HL-60 (cell line): Measurements from ENCODE around the gene CRELD2.

ENCODE experiments used
- DNase-seq, 2 experiments: peaks; one replicate each; pipeline ENCODE4 v3.0.0-alpha.2; 2010 to 2020; ENCODE audit warnings: low read depth in 1 of 2, low spot score in 1 of 2
- H3K27ac ChIP-seq: fragments of 250-450 bp; sonication (Bioruptor Pico); replicated peaks from 2 replicates; pipeline ENCODE4 v1.5.1; 2020; ENCODE audit warnings: mild to moderate bottlenecking, moderate library complexity
- H3K27me3 ChIP-seq: fragments of 250-450 bp; sonication (Bioruptor Pico); 2 replicates; pipeline ENCODE4 v1.5.1; 2021; ENCODE audit warnings: mild to moderate bottlenecking, moderate library complexity; ENCODE audit not compliant: insufficient read depth, poor library complexity, severe bottlenecking
- H3K4me3 ChIP-seq: replicated peaks from 2 replicates; pipeline ENCODE4 v1.5.1; 2011; ENCODE audit warnings: mild to moderate bottlenecking, control low read depth, low read length; ENCODE audit not compliant: insufficient read depth
- GABPA ChIP-seq: IDR thresholded peaks from 2 replicates; pipeline ENCODE4 v1.6.1; 2012; ENCODE audit warnings: low read depth
- POLR2AphosphoS5 ChIP-seq: IDR thresholded peaks from 2 replicates; pipeline ENCODE4 v1.6.1; 2012; ENCODE audit warnings: low read depth
- SPI1 ChIP-seq: IDR thresholded peaks from 2 replicates; pipeline ENCODE4 v1.6.1; 2012; ENCODE audit warnings: low read depth, mild to moderate bottlenecking, borderline replicate concordance
- TF ChIP-seq, protein P1 (sequence below): IDR thresholded peaks from one replicate; pipeline ENCODE4 v1.5.1; 2011; ENCODE audit warnings: low read length, control low read depth, inconsistent platforms; ENCODE audit not compliant: insufficient read depth
- TF ChIP-seq, protein P2 (sequence below): IDR thresholded peaks from 2 replicates; pipeline ENCODE4 v1.6.1; 2012; ENCODE audit warnings: low read depth; ENCODE audit not compliant: insufficient replicate concordance

CRELD2 gene

DNA sequence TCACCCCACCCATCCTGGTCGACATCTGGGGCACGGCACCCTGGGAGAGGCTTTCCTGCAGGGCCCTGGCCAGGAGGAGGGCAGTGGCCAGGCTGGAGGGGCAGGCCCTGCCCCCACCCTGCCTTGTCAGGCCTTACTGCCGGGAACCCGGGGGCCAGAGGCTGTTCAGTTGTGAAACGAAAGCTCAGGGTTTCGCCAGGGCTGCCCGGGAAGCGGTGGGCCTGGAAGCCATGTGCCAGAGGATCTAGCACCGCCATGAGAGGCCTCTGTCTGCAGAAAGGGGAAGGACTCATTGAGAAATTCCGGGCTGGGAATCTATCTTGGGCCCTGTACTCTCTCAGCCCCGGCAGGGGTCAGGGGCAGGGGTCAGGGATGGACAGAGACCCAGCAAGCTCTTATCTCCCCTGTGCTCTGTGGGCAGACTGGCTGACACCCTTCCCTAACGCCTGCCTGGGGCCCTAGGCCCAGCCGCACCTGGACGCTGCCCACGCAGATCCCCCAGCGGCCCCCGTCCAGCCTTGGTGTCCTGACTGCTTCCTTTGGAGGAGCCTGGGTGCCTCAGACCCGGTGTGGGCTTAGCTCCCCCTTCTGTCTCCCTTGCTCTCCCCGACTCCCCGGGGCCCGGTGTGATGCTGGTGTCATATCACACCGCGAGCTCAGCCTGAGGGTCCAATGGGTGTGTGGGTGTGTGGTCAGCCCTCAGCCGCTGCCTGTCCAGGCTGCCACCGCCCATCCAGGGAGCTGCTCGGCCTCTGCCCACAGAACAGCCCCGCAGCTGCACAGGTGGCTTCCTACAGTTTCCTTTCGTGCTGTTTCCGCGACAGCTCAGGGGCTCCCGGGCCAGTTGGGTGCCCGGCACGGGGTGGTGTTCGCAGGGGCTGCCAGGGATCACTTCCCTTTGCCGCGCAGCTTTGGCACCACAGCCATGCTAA lies 48.6 kb downstream of the CRELD2 start:
- H3K27ac ChIP-seq, result peak overlapping the region; percentile 76
- TF ChIP-seq GABPA (no peak), POLR2AphosphoS5 (0 out of 2 replicates have a peak, but pooled peaks have one; percentile 11), SPI1 (peak; percentile 53; the same call in 1 of the 2 replicates)
- TF ChIP-seq, protein P1, sequence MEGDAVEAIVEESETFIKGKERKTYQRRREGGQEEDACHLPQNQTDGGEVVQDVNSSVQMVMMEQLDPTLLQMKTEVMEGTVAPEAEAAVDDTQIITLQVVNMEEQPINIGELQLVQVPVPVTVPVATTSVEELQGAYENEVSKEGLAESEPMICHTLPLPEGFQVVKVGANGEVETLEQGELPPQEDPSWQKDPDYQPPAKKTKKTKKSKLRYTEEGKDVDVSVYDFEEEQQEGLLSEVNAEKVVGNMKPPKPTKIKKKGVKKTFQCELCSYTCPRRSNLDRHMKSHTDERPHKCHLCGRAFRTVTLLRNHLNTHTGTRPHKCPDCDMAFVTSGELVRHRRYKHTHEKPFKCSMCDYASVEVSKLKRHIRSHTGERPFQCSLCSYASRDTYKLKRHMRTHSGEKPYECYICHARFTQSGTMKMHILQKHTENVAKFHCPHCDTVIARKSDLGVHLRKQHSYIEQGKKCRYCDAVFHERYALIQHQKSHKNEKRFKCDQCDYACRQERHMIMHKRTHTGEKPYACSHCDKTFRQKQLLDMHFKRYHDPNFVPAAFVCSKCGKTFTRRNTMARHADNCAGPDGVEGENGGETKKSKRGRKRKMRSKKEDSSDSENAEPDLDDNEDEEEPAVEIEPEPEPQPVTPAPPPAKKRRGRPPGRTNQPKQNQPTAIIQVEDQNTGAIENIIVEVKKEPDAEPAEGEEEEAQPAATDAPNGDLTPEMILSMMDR, result no peak
- TF ChIP-seq, protein P2, sequence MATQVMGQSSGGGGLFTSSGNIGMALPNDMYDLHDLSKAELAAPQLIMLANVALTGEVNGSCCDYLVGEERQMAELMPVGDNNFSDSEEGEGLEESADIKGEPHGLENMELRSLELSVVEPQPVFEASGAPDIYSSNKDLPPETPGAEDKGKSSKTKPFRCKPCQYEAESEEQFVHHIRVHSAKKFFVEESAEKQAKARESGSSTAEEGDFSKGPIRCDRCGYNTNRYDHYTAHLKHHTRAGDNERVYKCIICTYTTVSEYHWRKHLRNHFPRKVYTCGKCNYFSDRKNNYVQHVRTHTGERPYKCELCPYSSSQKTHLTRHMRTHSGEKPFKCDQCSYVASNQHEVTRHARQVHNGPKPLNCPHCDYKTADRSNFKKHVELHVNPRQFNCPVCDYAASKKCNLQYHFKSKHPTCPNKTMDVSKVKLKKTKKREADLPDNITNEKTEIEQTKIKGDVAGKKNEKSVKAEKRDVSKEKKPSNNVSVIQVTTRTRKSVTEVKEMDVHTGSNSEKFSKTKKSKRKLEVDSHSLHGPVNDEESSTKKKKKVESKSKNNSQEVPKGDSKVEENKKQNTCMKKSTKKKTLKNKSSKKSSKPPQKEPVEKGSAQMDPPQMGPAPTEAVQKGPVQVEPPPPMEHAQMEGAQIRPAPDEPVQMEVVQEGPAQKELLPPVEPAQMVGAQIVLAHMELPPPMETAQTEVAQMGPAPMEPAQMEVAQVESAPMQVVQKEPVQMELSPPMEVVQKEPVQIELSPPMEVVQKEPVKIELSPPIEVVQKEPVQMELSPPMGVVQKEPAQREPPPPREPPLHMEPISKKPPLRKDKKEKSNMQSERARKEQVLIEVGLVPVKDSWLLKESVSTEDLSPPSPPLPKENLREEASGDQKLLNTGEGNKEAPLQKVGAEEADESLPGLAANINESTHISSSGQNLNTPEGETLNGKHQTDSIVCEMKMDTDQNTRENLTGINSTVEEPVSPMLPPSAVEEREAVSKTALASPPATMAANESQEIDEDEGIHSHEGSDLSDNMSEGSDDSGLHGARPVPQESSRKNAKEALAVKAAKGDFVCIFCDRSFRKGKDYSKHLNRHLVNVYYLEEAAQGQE, result no peak
- no peak overlapping the region for H3K4me3 ChIP-seq
- DNase-seq, result peak; percentile 76 to 88
- H3K27me3 ChIP-seq, result no peaks in the 10 kb centered on the region

DNA sequence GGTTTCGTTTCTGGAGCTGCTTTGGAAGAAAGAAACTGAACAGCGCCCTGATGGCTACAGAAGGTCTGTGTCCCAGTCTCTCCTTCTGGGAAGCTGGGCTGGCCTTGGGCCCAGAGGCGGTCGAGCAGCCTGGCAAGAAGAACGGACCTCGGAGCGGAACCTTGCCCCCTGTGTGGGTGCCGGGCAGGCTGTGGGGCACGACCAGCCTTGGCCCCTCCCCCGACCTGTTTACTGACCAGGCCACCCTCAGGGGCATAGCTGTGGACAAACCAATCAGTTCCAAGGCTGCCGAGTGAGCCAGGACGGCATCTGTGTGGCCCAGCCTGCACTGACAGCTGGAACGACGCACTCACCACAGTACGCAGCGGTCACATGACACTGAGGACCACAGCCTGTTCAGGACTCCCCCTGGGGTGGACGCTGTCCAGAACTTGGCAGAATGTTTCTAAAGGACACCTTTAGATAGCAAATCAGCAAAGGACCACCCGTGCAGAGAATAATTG lies 49.3 kb downstream of the CRELD2 start:
- no peak for DNase-seq
- Histone ChIP-seq H3K4me3 (no peak overlapping the region), H3K27me3 (no peaks in the 10 kb centered on the region), H3K27ac (peak overlapping the region; percentile 76)
- no peak for TF ChIP-seq POLR2AphosphoS5

DNA sequence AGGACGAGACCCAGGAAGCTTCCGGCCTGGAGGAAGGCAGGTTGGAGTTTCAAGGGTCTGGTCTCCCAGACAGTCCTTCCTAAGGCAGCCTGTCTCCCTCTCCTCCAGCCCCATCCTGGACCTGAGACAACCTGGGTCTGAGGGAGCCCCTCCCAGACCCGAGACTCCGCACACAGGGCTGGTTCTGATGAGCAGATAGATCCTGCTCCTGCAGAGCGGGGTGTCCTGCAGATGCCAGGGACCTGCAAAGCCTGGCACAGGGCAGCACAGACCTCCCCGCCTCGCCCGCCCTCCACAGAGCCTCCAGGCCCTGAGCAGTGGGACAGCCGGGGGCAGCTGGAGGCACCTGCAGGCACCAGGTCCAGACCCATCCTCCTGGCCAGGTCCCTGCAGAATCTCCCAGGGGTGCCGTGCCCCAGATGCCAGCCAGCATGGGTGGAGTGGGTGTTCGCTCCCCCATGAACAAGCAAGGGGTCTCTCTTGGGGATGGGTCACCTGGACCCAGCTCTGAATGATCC lies 49.9 kb downstream of the CRELD2 start:
- Histone ChIP-seq H3K27ac (no peak overlapping the region), H3K27me3 (no peaks in the 10 kb centered on the region), H3K4me3 (no peak overlapping the region)
- DNase-seq, result no peak
- no peak for TF ChIP-seq SPI1
- TF ChIP-seq, protein P2, result no peak
- TF ChIP-seq, protein P1, result no peak
- TF ChIP-seq POLR2AphosphoS5, result no peak
- TF ChIP-seq GABPA, result no peak

DNA sequence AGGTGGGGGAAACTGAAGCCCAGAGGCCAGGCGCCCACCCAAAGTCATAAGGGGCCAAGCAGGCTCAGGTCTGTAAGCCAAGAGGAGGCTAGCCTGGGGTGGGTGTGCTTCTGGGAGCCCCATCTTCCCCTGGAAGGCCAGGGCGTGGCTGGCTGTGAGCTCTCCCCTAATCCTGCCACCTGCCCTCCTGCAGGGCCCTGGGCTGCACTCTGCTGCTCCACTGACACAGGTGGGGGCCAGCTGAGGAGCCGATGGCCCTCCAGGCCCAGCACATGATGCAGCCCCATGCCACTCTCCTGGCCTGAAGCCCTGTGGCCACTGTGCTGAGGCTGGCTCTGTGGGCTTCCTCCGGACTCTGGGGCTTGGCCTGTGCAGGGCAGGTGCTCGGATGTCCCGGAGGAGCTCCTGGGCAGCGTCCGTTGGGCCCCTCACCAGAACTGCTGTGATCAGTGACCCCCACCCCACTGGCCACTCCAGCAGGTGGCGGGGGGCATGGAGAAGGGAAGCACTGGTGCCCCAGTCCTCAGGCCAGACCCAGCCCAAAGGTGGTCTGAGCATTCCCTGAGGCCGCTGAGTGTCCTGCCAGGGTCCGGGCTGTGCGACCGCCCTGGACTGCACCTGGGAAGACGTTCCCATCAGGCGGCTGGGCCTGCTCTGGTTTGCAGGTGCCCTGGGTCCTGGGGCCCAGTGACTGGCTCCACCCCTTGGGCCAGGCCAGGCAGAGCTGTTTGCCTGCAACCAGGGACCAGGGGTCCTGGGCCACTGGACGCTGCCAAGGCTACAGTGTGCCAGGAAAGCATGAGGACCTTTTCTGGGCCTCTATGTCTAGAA lies 50.6 kb downstream of the CRELD2 start:
- H3K4me3 ChIP-seq, result no peak overlapping the region
- no peaks in the 10 kb centered on the region for H3K27me3 ChIP-seq
- no peak for DNase-seq
- TF ChIP-seq, protein P1, result no peak
- TF ChIP-seq, protein P2, result no peak
- TF ChIP-seq SPI1 (no peak), POLR2AphosphoS5 (no peak), GABPA (no peak)
- H3K27ac ChIP-seq, result no peak overlapping the region
